ENCODE measurements around the gene GRM4.
A peak's percentile ranks its signal among the peaks of the same experiment; 100 is the strongest.
"Not testable (repeated sequence)": the region's sequence is repeated elsewhere in the genome, so short reads cannot be mapped to it uniquely, and the experiment has no call there.

The GRM4 gene

GRCh38 chr6:34146021-34146782 is at the start of gene GRM4:
Gene GRM4, minus strand, starts transcription at chr6:34146087. Its CDS starts 12,591 bp downstream, at chr6:34133496.
- peak; percentile 40 for DNase-seq

- DNase-seq, result no peak
Observed at GRCh38 chr6:34194772-34195171, 48.9 kb upstream of the GRM4 start.

- DNase-seq, result no peak
Observed at GRCh38 chr6:34190504-34191122, 44.7 kb upstream of the GRM4 start.

- no peak for DNase-seq
Observed at GRCh38 chr6:34189806-34190503, 44.1 kb upstream of the GRM4 start.

- DNase-seq, result not testable (repeated sequence)
Observed at GRCh38 chr6:34184726-34185125, 38.8 kb upstream of the GRM4 start.

GRCh38 chr6:34182751-34183531 is 37.1 kb upstream of the GRM4 start:
- DNase-seq, result no peak

- no peak for DNase-seq
Observed at GRCh38 chr6:34181908-34182307, 36.0 kb upstream of the GRM4 start.

GRCh38 chr6:34179106-34179720 is 33.3 kb upstream of the GRM4 start:
- no peak for DNase-seq

- no peak for DNase-seq
Observed at GRCh38 chr6:34178357-34179105, 32.6 kb upstream of the GRM4 start.

- no peak for DNase-seq
Observed at GRCh38 chr6:34177181-34177591, 31.3 kb upstream of the GRM4 start.

- DNase-seq, result no peak
Observed at GRCh38 chr6:34176261-34177031, 30.6 kb upstream of the GRM4 start.

GRCh38 chr6:34174846-34175399 is 29.0 kb upstream of the GRM4 start:
- no peak for DNase-seq

- no peak for DNase-seq
Observed at GRCh38 chr6:34172961-34173775, 27.3 kb upstream of the GRM4 start.

GRCh38 chr6:34170346-34170745 is 24.5 kb upstream of the GRM4 start:
- DNase-seq, result no peak

GRCh38 chr6:34169897-34170296 is 24.0 kb upstream of the GRM4 start:
- DNase-seq, result no peak

GRCh38 chr6:34161857-34162515 is 16.1 kb upstream of the GRM4 start:
- no peak for DNase-seq

- DNase-seq, result no peak
Observed at GRCh38 chr6:34159844-34160243, 14.0 kb upstream of the GRM4 start.

GRCh38 chr6:34158876-34159275 is 13.0 kb upstream of the GRM4 start:
- no peak for DNase-seq

GRCh38 chr6:34157851-34158250 is 12.0 kb upstream of the GRM4 start:
- no peak for DNase-seq

Measured in right forelimb (tissue), 1 donor.